K562 (cell line): ENCODE measurements around the gene SLA2. TPM values are rescaled to one million over a fixed set of nuclear protein-coding genes. Genes with fewer than 3 reads are reported as not detected.

ENCODE experiments used
- ESRRB ChIP-seq: fragments of 250-450 bp; sonication (Bioruptor Pico); IDR thresholded peaks from 2 replicates; pipeline ENCODE4 v1.5.0; 2020; ENCODE audit warnings: mild to moderate bottlenecking, moderate library complexity, borderline replicate concordance
- EZH2 ChIP-seq: IDR thresholded peaks from 2 replicates; pipeline ENCODE4 v1.6.1; 2012; ENCODE audit warnings: low read depth, mild to moderate bottlenecking, inconsistent platforms, low read length, borderline replicate concordance
- HDAC1 ChIP-seq, 2 experiments: fragments of 450-650 bp; IDR thresholded peaks; 2 replicates each; pipeline ENCODE4 v1.6.1; 2016 to 2017; ENCODE audit warnings: inconsistent platforms in 1 of 2, mild to moderate bottlenecking in 1 of 2, moderate library complexity in 1 of 2
- NCOR1 ChIP-seq: fragments of 450-650 bp; IDR thresholded peaks from 2 replicates; pipeline ENCODE4 v1.6.1; 2016; ENCODE audit warnings: mild to moderate bottlenecking, moderate library complexity
- NR2C2 ChIP-seq, 2 experiments: fragments of 200-800 bp in 1 of 2; sonication (Bioruptor generic) in 1 of 2; sonication (generic) in 1 of 2; formaldehyde crosslinking in 1 of 2; IDR thresholded peaks; 2 replicates each; pipeline versions ENCODE4 v1.6.1 to v1.8.0; 2016 to 2022; ENCODE audit warnings: mild to moderate bottlenecking in 1 of 2, missing compliant biosample characterization in 1 of 2, missing genetic modification characterization in 1 of 2, missing genetic modification reagents in 1 of 2
- NR3C1 ChIP-seq: sonication (generic); formaldehyde crosslinking; IDR thresholded peaks from 2 replicates; pipeline ENCODE4 v1.8.1; 2022; ENCODE audit warnings: missing genetic modification reagents
- PTRF ChIP-seq: fragments of 450-650 bp; IDR thresholded peaks from 2 replicates; pipeline ENCODE4 v1.6.1; 2016; ENCODE audit warnings: mild to moderate bottlenecking, missing genetic modification characterization, missing compliant biosample characterization
- RB1 ChIP-seq: fragments of 450-650 bp; IDR thresholded peaks from 2 replicates; pipeline ENCODE4 v1.6.1; 2017; ENCODE audit warnings: low read depth, mild to moderate bottlenecking
- ZNF12 ChIP-seq: sonication (generic); formaldehyde crosslinking; IDR thresholded peaks from 2 replicates; pipeline ENCODE4 v1.4.0; 2020; ENCODE audit warnings: mild to moderate bottlenecking, missing genetic modification reagents
- polyA plus RNA-seq, 8 experiments: library from polyadenylated mRNA; depleted of rRNA in 4 of 8; stranded (reverse) in 5 of 8; unstranded in 3 of 8; fragments of >200 nt; fragmentation: Nextera tagmentation in 2 of 8; fragmentation: Illumina TruSeq in 1 of 8; extraction: Ambion mirVana in 2 of 8; extraction: Trizol in 1 of 8; gene quantifications; 2 replicates each; pipeline versions ENCODE4 v1.2.1 to v1.2.3, GENCODE V29; 2011 to 2014; ENCODE audit warnings: inconsistent platforms in 1 of 8, missing spikeins in 1 of 8
- total RNA-seq, 7 experiments: library from RNA; depleted of rRNA in 6 of 7; stranded (reverse); fragments of >200 nt in 6 of 7; fragmentation: Illumina TruSeq in 2 of 7; extraction: Trizol in 2 of 7; gene quantifications; 2 replicates each; pipeline versions ENCODE4 v1.2.1 to v1.2.3, GENCODE V29; 2011 to 2021; ENCODE audit warnings: low replicate concordance in 1 of 7
- TF ChIP-seq, protein P1 (sequence below): sonication (generic); formaldehyde crosslinking; IDR thresholded peaks from 2 replicates; pipeline ENCODE4 v1.8.0; 2022; ENCODE audit warnings: mild to moderate bottlenecking, missing genetic modification reagents
- TF ChIP-seq, protein P2 (sequence below): sonication (generic); formaldehyde crosslinking; IDR thresholded peaks from 2 replicates; pipeline ENCODE4 v1.8.1; 2023; ENCODE audit warnings: mild to moderate bottlenecking, missing genetic modification reagents
- TF ChIP-seq, protein P3 (sequence below): fragments of 450-650 bp; IDR thresholded peaks from 2 replicates; pipeline ENCODE4 v1.6.1; 2016; ENCODE audit warnings: borderline replicate concordance
- TF ChIP-seq, protein P4 (sequence below): fragments of 250-450 bp; sonication (Bioruptor Pico); IDR thresholded peaks from 2 replicates; pipeline ENCODE4 v1.5.0; 2021
- TF ChIP-seq, protein P5 (sequence below), 2 experiments: fragments of 450-650 bp in 1 of 2; sonication (generic) in 1 of 2; formaldehyde crosslinking in 1 of 2; IDR thresholded peaks in 1 of 2; conservative IDR thresholded peaks in 1 of 2; 2 replicates each; pipeline versions ENCODE4 v1.6.1 to v1.8.1; 2016 to 2023; ENCODE audit warnings: mild to moderate bottlenecking in 2 of 2, moderate library complexity in 2 of 2, inconsistent platforms in 1 of 2, missing genetic modification reagents in 1 of 2
- TF ChIP-seq, protein P6 (sequence below): fragments of 450-650 bp; IDR thresholded peaks from 2 replicates; pipeline ENCODE4 v1.6.1; 2016; ENCODE audit warnings: low read depth, mild to moderate bottlenecking, moderate library complexity

SLA2 gene
- total and polyA plus RNA-seq, 9 of the 15 experiments (the other 6 are each of a cell fraction or from before 2014, with no cell fraction given): 0.07 TPM; not detected in 7

DNA sequence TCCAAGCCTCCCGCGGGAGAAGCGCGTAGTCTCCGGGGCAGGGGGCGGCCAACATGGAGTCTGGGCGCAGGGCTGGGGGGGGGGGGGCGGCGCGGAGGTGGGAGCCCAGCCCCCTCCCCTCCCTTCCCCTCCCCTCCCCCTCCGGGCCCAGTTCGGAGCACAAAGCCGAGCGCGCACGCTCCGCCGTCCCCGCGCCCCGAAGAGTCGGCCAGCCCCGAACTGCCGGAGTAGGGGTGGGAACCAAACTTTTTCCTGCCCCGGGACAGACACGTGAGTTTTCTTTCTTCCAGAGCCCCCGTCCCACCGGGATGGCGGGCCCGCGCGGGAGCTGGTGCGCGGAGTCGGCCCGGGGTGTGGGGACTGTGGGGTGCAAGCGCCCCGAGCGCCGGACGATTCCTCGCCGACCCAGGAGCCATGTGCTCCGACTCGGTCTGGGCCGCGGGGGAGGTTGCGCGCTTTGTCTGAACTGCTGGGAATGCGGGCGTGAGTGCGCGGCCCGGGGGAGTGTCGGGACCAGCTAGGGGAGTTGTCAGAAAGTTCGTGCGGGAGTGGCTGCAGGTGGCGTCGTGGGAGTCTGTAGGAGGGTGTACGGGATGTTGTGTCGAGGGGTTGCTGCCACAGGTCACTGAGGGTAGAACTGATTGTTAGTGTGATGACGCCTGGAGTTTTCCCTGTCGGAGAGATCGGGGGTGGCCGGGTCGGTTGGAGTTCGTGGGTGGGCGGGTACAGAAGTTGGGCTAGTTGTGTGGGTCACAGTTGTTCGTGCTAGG lies 71.4 kb downstream of the SLA2 start (continued):
- TF ChIP-seq NCOR1: peak; percentile 25; the same call in 1 of the 2 replicates
- no peak for TF ChIP-seq PTRF
- TF ChIP-seq, protein P1, sequence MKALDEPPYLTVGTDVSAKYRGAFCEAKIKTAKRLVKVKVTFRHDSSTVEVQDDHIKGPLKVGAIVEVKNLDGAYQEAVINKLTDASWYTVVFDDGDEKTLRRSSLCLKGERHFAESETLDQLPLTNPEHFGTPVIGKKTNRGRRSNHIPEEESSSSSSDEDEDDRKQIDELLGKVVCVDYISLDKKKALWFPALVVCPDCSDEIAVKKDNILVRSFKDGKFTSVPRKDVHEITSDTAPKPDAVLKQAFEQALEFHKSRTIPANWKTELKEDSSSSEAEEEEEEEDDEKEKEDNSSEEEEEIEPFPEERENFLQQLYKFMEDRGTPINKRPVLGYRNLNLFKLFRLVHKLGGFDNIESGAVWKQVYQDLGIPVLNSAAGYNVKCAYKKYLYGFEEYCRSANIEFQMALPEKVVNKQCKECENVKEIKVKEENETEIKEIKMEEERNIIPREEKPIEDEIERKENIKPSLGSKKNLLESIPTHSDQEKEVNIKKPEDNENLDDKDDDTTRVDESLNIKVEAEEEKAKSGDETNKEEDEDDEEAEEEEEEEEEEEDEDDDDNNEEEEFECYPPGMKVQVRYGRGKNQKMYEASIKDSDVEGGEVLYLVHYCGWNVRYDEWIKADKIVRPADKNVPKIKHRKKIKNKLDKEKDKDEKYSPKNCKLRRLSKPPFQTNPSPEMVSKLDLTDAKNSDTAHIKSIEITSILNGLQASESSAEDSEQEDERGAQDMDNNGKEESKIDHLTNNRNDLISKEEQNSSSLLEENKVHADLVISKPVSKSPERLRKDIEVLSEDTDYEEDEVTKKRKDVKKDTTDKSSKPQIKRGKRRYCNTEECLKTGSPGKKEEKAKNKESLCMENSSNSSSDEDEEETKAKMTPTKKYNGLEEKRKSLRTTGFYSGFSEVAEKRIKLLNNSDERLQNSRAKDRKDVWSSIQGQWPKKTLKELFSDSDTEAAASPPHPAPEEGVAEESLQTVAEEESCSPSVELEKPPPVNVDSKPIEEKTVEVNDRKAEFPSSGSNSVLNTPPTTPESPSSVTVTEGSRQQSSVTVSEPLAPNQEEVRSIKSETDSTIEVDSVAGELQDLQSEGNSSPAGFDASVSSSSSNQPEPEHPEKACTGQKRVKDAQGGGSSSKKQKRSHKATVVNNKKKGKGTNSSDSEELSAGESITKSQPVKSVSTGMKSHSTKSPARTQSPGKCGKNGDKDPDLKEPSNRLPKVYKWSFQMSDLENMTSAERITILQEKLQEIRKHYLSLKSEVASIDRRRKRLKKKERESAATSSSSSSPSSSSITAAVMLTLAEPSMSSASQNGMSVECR (CRISPR knock-in tag): peak; percentile 16; the same call in 1 of the 2 replicates
- TF ChIP-seq RB1: peak; percentile 65
- no peak for TF ChIP-seq ESRRB (CRISPR knock-in tag)
- no peak for TF ChIP-seq EZH2
- TF ChIP-seq HDAC1 (IDR thresholded peaks at IDR 0.05): peak in 1 of 2 experiments; percentile 92; a peak in 2 of 4 replicates
- TF ChIP-seq, protein P2, sequence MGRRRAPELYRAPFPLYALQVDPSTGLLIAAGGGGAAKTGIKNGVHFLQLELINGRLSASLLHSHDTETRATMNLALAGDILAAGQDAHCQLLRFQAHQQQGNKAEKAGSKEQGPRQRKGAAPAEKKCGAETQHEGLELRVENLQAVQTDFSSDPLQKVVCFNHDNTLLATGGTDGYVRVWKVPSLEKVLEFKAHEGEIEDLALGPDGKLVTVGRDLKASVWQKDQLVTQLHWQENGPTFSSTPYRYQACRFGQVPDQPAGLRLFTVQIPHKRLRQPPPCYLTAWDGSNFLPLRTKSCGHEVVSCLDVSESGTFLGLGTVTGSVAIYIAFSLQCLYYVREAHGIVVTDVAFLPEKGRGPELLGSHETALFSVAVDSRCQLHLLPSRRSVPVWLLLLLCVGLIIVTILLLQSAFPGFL (CRISPR knock-in tag): no peak
- TF ChIP-seq, protein P3, sequence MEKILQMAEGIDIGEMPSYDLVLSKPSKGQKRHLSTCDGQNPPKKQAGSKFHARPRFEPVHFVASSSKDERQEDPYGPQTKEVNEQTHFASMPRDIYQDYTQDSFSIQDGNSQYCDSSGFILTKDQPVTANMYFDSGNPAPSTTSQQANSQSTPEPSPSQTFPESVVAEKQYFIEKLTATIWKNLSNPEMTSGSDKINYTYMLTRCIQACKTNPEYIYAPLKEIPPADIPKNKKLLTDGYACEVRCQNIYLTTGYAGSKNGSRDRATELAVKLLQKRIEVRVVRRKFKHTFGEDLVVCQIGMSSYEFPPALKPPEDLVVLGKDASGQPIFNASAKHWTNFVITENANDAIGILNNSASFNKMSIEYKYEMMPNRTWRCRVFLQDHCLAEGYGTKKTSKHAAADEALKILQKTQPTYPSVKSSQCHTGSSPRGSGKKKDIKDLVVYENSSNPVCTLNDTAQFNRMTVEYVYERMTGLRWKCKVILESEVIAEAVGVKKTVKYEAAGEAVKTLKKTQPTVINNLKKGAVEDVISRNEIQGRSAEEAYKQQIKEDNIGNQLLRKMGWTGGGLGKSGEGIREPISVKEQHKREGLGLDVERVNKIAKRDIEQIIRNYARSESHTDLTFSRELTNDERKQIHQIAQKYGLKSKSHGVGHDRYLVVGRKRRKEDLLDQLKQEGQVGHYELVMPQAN: peak; percentile 67; the same call in 1 of the 2 replicates
- TF ChIP-seq, protein P4, sequence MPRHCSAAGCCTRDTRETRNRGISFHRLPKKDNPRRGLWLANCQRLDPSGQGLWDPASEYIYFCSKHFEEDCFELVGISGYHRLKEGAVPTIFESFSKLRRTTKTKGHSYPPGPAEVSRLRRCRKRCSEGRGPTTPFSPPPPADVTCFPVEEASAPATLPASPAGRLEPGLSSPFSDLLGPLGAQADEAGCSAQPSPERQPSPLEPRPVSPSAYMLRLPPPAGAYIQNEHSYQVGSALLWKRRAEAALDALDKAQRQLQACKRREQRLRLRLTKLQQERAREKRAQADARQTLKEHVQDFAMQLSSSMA (CRISPR knock-in tag): no peak
- no peak for TF ChIP-seq ZNF12 (CRISPR knock-in tag)
- no peak for TF ChIP-seq NR2C2 (CRISPR knock-in tag; IDR thresholded peaks at IDR 0.05)
- 0 out of 2 replicates have a peak, but pooled peaks have one; percentile 13 for TF ChIP-seq NR2C2 (tag; IDR thresholded peaks at IDR 0.05)
- TF ChIP-seq, protein P5, sequence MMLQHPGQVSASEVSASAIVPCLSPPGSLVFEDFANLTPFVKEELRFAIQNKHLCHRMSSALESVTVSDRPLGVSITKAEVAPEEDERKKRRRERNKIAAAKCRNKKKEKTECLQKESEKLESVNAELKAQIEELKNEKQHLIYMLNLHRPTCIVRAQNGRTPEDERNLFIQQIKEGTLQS (IDR thresholded peaks at IDR 0.05): no peak; the same call in 1 of the 2 replicates
- TF ChIP-seq, protein P5 (CRISPR knock-in tag; conservative IDR thresholded peaks at IDR 0.05): no peak
- TF ChIP-seq NR3C1 (CRISPR knock-in tag): no peak
- TF ChIP-seq, protein P6, sequence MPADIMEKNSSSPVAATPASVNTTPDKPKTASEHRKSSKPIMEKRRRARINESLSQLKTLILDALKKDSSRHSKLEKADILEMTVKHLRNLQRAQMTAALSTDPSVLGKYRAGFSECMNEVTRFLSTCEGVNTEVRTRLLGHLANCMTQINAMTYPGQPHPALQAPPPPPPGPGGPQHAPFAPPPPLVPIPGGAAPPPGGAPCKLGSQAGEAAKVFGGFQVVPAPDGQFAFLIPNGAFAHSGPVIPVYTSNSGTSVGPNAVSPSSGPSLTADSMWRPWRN: no peak
